Karpas-422 (cell line): ENCODE results near the gene ZCCHC4. TPM values are rescaled to one million over a fixed set of nuclear protein-coding genes. Genes with fewer than 3 reads are reported as not detected.

ENCODE experiments used
- DNase-seq: peaks from one replicate; pipeline ENCODE4 v3.0.0-alpha.2; 2015
- H2AFZ ChIP-seq: fragments of 200-600 bp; sonication (generic); 2 replicates; pipeline ENCODE4 v1.6.1; 2014; ENCODE audit warnings: antibody characterized with exemption, low read length, mixed read lengths
- H3K27ac ChIP-seq: fragments of 200-600 bp; sonication (generic); 2 replicates; pipeline ENCODE4 v1.5.1; 2014; ENCODE audit warnings: mild to moderate bottlenecking, low read length, moderate library complexity
- H3K27me3 ChIP-seq: fragments of 200-600 bp; sonication (generic); 2 replicates; pipeline ENCODE4 v1.6.1; 2014; ENCODE audit warnings: low read length, mixed read lengths
- H3K36me3 ChIP-seq: fragments of 200-600 bp; sonication (generic); 2 replicates; pipeline ENCODE4 v1.6.1; 2014; ENCODE audit warnings: low read length, mixed read lengths; ENCODE audit not compliant: insufficient read depth
- H3K4me1 ChIP-seq: fragments of 200-600 bp; sonication (generic); 2 replicates; pipeline ENCODE4 v1.6.1; 2014; ENCODE audit warnings: mild to moderate bottlenecking, low read length, mixed read lengths
- H3K4me2 ChIP-seq: fragments of 200-600 bp; sonication (generic); 2 replicates; pipeline ENCODE4 v1.6.1; 2014; ENCODE audit warnings: low read length, low read depth, mild to moderate bottlenecking; ENCODE audit not compliant: poor library complexity, severe bottlenecking
- H3K4me3 ChIP-seq: fragments of 200-600 bp; sonication (generic); 2 replicates; pipeline ENCODE4 v1.5.1; 2014; ENCODE audit warnings: mild to moderate bottlenecking, antibody characterized with exemption, low read length, mixed read lengths
- H3K79me2 ChIP-seq: fragments of 200-600 bp; sonication (generic); 2 replicates; pipeline ENCODE4 v1.6.1; 2014; ENCODE audit warnings: mild to moderate bottlenecking, low read length, mixed read lengths
- H3K9ac ChIP-seq: fragments of 200-600 bp; sonication (generic); 2 replicates; pipeline ENCODE4 v1.6.0; 2014; ENCODE audit warnings: low read length
- H3K9me2 ChIP-seq: fragments of 200-600 bp; sonication (generic), shearing (Covaris generic); replicated peaks from 2 replicates; pipeline ENCODE4 v1.6.0; 2014; ENCODE audit warnings: mild to moderate bottlenecking, low read length, moderate library complexity; ENCODE audit not compliant: insufficient read depth
- H3K9me3 ChIP-seq: fragments of 300-700, 200-600 bp; sonication (generic); 2 replicates; pipeline ENCODE4 v1.6.1; 2014; ENCODE audit warnings: low read length, mixed read lengths
- H4K20me1 ChIP-seq: fragments of 200-600 bp; sonication (generic); 2 replicates; pipeline ENCODE4 v1.6.1; 2014; ENCODE audit warnings: mild to moderate bottlenecking, antibody characterized with exemption, low read length, low read depth; ENCODE audit not compliant: insufficient read depth
- total RNA-seq: library from RNA; depleted of rRNA; stranded (reverse); fragments of >200 nt; shearing (Covaris generic); gene quantifications from 2 replicates; pipeline ENCODE4 v1.2.3, GENCODE V29; 2014; ENCODE audit warnings: low replicate concordance; rRNA removed

Gene ZCCHC4
- total RNA-seq, 1 experiment from 2014 or later: 11.7 TPM

GRCh38 chr4:25417014-25417413 lies 104.4 kb downstream of the ZCCHC4 start:
- Histone ChIP-seq H3K9ac (no peak overlapping the region), H3K36me3 (peaks cover 64% of the 10 kb centered on the region; the same call in 1 of the 2 replicates), H3K4me2 (no peak overlapping the region), H3K9me2 (no peaks in the 10 kb centered on the region), H4K20me1 (no peaks in the 10 kb centered on the region), H3K27me3 (no peaks in the 10 kb centered on the region), H3K4me1 (no peaks in the 10 kb centered on the region), H2AFZ (no peak overlapping the region), H3K4me3 (no peak overlapping the region), H3K9me3 (no peaks in the 10 kb centered on the region), H3K27ac (no peak overlapping the region), H3K79me2 (no peaks in the 10 kb centered on the region)
- no peak for DNase-seq

Other genes with a start within 250 kb of the ZCCHC4 start
- 6.3 and 11.1 TPM in 2 replicates for gene SEPSECS, start 152.3 kb upstream of the ZCCHC4 start, total RNA-seq
- gene PI4K2B, start 78.7 kb upstream of the ZCCHC4 start, total RNA-seq: 21.5 and 38.4 TPM in 2 replicates
- 57.6 and 75.7 TPM in 2 replicates for gene ANAPC4, start 64.5 kb downstream of the ZCCHC4 start, total RNA-seq